Vagina (tissue), 2 donors: Measurements from ENCODE around the gene BRMS1.

Experiments used
- POLR2AphosphoS5 ChIP-seq, 2 donors: sonication (generic); formaldehyde crosslinking; IDR thresholded peaks; one replicate each; pipeline ENCODE4 v1.9.0; 2017; ENCODE audit warnings: antibody characterized with exemption in 2 of 2, mild to moderate bottlenecking in 2 of 2, low read depth in 1 of 2; ENCODE audit not compliant: insufficient read depth in 1 of 2
- TF ChIP-seq, protein P1 (sequence below), 3 experiments: fragments of 450-650 bp in 2 of 3; fragments of 200-600 bp in 1 of 3; sonication (generic) in 1 of 3; IDR thresholded peaks; one replicate each; pipeline ENCODE4 v1.5.1; 2017 to 2019; ENCODE audit warnings: antibody characterized with exemption in 3 of 3, mild to moderate bottlenecking in 2 of 3, moderate library complexity in 2 of 3

DNA sequence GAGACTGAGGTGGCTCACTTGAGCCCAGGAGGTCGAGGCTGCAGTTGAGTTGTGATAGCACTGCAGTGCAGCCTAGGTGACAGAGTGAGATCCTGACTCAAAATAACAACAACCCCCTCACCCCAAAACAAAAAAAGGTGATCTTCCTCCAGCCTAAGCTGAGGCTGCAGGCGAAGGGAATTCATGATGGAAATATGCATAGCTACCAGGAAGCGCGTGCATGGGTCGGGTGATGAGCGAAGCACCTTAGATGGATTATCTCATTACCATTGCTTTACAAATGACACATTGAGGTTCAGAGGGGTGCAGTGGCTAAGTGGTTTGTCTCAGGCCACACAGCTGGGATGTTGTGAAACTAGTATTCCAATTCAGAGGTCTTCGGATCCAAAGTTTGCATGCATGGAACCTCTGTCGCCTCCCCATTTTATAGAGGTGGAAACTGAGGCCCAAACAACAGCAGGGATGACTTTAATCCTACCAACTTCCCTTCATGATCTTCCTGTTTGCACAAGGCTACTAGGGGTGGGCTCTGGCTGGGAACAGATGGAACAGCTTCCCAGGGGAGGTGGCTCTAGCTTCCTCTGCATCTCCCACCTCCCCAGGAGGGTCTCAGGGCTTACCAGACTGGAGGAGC lies 22.1 kb upstream of the BRMS1 start:
- TF ChIP-seq, protein P1, sequence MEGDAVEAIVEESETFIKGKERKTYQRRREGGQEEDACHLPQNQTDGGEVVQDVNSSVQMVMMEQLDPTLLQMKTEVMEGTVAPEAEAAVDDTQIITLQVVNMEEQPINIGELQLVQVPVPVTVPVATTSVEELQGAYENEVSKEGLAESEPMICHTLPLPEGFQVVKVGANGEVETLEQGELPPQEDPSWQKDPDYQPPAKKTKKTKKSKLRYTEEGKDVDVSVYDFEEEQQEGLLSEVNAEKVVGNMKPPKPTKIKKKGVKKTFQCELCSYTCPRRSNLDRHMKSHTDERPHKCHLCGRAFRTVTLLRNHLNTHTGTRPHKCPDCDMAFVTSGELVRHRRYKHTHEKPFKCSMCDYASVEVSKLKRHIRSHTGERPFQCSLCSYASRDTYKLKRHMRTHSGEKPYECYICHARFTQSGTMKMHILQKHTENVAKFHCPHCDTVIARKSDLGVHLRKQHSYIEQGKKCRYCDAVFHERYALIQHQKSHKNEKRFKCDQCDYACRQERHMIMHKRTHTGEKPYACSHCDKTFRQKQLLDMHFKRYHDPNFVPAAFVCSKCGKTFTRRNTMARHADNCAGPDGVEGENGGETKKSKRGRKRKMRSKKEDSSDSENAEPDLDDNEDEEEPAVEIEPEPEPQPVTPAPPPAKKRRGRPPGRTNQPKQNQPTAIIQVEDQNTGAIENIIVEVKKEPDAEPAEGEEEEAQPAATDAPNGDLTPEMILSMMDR (IDR thresholded peaks at IDR 0.05) = no peak
- no peak for TF ChIP-seq POLR2AphosphoS5 (IDR thresholded peaks at IDR 0.05; ENCODE audit: insufficient read depth in 1 of 2, low read depth in 1 of 2)
